Limb (tissue), 2 donors: Measurements from ENCODE around the gene LEMD2.

ENCODE experiments used
- DNase-seq, 2 donors: peaks; one replicate each; pipeline ENCODE4 v3.0.0-alpha.2; 2016; ENCODE audit errors: extremely low spot score in 2 of 2

LEMD2 gene

DNA sequence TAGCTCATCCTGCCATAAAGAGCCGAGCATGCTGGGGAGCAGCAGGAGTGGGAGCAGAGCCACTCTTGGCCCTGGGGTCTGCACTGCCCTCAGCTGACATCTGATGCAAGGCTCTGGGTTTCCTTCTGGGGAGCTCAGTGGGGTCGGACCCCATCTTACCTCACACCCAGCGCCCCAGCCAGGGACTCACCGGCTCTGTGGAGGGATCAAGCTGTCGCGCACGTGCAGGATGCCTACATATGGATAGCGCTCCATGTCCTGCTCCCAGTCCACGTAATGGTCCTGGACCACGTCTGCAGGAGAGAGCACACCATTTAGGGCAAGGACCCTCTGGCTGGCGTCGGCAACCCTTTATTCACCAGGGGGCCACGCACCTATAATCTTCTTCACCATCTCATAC is 12.2 kb downstream of the LEMD2 start:
- no peak for DNase-seq

DNA sequence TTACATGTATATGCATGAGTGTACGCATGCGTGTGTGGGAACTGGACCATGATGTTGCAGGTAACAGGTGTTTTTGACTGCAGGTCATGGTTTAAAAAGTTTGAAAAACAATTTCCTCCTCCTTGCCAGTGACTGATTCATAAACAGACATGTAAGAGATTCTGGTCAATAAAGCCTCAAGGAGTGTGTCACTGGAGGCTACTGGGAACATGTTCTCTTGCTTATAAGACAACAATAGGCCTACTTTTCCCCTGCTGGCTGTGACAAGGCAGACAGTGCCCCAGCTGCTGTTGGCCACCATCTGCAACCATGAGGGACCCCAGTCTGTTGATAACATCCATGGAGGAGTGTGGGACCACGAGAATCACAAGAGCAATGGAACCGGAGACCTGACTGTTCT is 12.7 kb downstream of the LEMD2 start:
- DNase-seq, result no peak

GRCh38 chr6:33774774-33775173 is 14.2 kb downstream of the LEMD2 start:
- no peak for DNase-seq

- DNase-seq, result no peak
Observed at GRCh38 chr6:33772902-33773472, 15.9 kb downstream of the LEMD2 start.

GRCh38 chr6:33772082-33772830 is 16.7 kb downstream of the LEMD2 start:
- no peak for DNase-seq

DNA sequence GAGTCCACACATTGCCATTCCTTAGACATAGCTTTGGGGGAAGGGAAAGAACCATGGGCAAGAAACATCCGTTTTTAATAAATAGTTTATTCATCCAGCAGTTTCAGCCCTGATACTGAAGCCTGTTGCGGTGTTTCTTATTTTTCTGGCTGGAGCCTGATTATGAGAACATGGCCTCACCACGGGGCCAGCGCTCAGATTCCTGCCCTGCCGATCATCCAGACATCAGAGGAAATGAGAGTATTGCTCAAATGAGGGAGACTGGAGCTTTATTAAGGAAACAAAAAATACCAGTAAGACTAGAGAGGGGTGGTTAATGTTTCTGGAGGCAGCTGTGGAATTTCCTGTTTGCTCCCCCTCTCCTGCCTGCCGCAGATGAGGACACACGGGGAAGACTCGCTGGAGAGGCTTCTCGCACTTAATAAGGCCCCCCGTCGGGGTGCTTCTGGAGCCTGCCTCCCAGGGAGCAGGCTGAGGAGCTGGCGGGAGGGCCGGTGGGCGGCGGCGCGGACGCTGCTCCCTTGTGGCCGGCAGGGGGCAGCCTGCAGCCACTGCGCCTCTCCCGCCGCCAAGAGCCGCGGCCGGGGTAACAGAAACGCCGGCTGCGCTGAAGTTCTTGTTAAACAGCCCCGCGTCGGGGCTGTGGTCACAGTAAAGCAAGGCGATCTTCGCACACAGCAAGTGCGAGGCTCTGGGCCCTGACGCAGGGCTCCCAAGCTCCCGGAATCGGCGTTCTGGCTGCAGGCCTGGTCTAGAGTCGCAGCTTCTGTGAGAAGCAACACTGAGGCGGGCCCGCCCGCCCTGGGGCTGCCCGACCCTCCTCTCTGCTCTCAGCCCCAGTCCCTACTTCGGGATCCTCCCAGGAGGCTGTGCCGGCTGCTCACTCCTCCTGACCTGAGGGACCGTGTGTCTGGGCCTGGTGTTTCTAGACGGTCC is 17.5 kb downstream of the LEMD2 start:
- peak; percentile 88 for DNase-seq

- no peak for DNase-seq
Observed at GRCh38 chr6:33770833-33771145, 18.1 kb downstream of the LEMD2 start.

- DNase-seq, result no peak
Observed at GRCh38 chr6:33770124-33770832, 18.7 kb downstream of the LEMD2 start.

GRCh38 chr6:33769248-33769821 is 19.6 kb downstream of the LEMD2 start:
- DNase-seq, result no peak

- peak; percentile 56 to 85 for DNase-seq
Observed at GRCh38 chr6:33768644-33769120, 20.2 kb downstream of the LEMD2 start.

DNA sequence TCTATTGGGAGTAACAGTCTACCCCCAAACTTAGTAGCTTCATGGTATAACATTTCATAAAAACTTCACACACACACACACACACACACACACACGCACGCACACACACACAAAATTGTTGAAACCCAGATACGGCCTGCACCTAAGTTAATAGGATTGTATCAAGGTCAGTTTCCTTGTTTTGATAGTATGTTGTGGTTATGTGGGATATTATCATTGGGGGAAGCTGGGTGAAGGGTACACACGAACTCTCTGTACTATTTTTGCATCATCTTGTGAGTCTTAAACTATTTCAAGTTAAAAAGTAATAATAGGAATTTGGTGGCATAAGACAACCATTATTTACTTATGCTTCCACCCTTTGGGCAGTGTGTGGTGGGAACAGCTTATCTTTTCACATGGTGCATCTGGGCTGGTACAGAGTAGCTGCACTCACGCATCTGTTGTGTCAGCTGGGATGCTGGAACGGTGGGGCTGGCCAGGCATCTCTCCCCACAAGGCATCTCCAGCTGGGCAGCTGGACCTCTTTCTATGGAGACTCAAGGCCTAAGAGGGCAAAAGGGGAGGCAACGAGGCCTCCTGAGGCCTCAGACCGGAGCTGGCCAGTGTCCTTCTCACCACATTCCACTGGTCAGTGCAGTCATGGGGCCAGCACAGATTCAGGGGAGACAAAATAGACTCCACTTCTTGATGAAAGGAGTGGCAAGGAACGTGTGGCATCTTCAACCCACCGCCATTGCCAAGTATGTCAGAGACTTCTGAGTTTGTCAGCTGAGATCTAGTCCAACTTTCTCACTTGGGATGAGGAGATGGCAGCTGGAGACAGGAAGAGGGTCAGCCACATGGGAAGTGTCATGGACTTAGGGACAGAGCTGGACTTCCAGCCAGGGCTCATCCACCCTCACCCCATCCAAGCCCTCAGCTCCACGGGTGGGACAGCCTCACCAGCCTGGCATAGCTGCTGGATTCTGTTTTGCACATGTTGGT is 21.7 kb downstream of the LEMD2 start:
- no peak for DNase-seq

DNA sequence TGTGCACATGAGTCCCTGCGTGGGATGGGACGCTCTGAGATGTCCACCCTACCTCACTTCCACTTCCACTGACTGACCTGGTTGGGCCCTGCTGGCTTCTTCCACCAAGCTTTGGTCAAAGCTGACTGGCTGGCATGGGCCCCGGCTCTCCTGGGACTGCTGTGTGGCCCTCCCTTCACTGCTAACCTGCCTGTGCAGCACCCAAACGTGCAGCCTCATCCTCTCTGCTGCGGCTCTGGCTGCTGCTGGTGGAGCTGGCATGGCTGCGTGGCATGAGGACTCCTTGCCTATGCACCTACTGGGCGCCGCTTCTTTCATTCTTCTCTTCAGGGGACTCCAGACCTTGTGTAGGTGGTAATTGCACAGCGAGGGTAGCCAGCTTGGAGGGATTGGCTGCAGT is 23.6 kb downstream of the LEMD2 start:
- DNase-seq, result no peak

DNA sequence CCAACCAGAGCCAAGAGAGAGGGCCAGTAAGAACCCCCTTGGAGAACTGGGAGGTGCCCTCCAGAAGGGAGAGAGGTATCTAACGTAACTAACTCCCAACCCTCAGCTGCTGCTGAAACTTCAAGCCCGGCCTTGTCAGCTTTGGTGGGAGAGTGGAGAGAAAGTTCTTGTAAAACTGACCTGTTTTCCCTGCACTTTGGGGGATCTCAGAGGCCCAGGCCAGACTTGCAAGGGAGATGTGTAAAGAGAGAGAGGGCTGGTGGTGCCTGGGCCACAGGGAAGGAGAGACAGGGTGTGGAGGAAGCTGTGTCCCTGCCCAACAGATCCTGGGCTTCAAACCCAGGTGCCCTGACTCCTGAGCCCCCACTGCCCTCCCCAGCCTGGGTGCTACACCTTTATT is 24.9 kb downstream of the LEMD2 start:
- DNase-seq, result no peak

GRCh38 chr6:33763483-33763882 is 25.4 kb downstream of the LEMD2 start:
- DNase-seq, result no peak

- no peak for DNase-seq
Observed at GRCh38 chr6:33762713-33763112, 26.2 kb downstream of the LEMD2 start.

GRCh38 chr6:33761922-33762629 is 26.9 kb downstream of the LEMD2 start:
- DNase-seq, result no peak

GRCh38 chr6:33761581-33761921 is 27.4 kb downstream of the LEMD2 start:
- DNase-seq, result no peak

DNA sequence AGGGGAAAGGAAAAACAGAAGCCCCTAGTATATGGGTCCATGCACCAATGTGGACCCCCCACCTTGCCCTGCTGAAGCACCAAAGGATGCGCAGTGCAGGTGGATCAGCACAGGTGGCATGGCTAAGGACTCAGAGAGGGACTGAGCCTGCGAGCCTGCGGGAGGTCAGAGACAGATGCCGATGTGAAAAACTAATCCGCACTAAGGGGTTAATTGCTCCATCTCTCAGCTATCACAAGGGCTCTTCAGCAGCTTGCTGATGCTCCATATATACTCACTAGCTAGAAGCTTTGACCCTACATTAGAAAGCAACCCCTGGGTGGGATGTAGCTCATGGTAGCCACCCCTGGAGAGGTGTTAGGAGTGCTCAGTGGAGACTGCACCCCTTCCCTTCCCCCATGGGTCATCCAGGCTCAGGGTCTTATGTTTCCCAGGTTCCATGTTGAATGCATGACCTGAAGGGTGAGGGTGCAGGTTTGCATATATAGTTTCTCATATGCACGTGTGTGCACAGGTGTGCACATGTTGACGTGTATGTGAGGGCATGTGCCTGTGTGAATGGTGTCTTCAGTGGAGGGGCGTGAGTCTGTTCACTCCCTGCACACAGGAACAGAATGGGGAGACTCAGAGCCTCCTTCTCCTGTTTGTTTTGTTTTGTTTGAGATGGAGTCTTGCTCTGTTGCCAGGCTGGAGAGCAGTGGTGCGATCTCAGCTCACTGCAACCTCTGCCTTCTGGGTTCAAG is 28.9 kb downstream of the LEMD2 start:
- no peak for DNase-seq

GRCh38 chr6:33758815-33759216 is 30.1 kb downstream of the LEMD2 start:
- no peak for DNase-seq
